Esophagus squamous epithelium (tissue), 4 donors: ENCODE results near the gene NDEL1.

ENCODE experiments used
- CTCF ChIP-seq, 6 experiments: fragments of 450-650 bp in 4 of 6; fragments of 200-600 bp in 2 of 6; sonication (generic) in 2 of 6; IDR thresholded peaks; one replicate each; pipeline ENCODE4 v1.5.1; 2016 to 2019; ENCODE audit warnings: antibody characterized with exemption in 6 of 6, mild to moderate bottlenecking in 4 of 6, moderate library complexity in 4 of 6
- POLR2A ChIP-seq, 4 donors: fragments of 450-650 bp; IDR thresholded peaks; one replicate each; pipeline ENCODE4 v1.6.1; 2017; ENCODE audit warnings: antibody characterized with exemption in 4 of 4, mild to moderate bottlenecking in 4 of 4, moderate library complexity in 3 of 4

GRCh38 chr17:8465759-8466158 lies 30.1 kb downstream of the NDEL1 start:
- no peak for TF ChIP-seq CTCF (IDR thresholded peaks at IDR 0.05)
- TF ChIP-seq POLR2A (IDR thresholded peaks at IDR 0.05): no peak
